Putamen (tissue), 1 donor: Measurements from ENCODE around the gene IGFALS.

ENCODE experiments used
- DNase-seq: peaks from one replicate; pipeline ENCODE4 v3.0.0-alpha.2; 2016; ENCODE audit warnings: low spot score

Gene IGFALS

GRCh38 chr16:1790261-1790610, 3.3 kb downstream of the IGFALS start:
- DNase-seq: no peak

GRCh38 chr16:1789643-1790045, 3.9 kb downstream of the IGFALS start:
- DNase-seq: no peak

- no peak for DNase-seq
These were observed 4.8 kb downstream of the IGFALS start for GRCh38 chr16:1788708-1789100.

- no peak for DNase-seq
These were observed 5.3 kb downstream of the IGFALS start for GRCh38 chr16:1788095-1788707.

- no peak for DNase-seq
These were observed 6.0 kb downstream of the IGFALS start for GRCh38 chr16:1787322-1788094.

GRCh38 chr16:1787056-1787321, 6.5 kb downstream of the IGFALS start:
- DNase-seq: no peak

- no peak for DNase-seq
These were observed 7.1 kb downstream of the IGFALS start for GRCh38 chr16:1786242-1787055.

GRCh38 chr16:1785846-1786170, 7.7 kb downstream of the IGFALS start:
- DNase-seq: no peak

- no peak for DNase-seq
These were observed 8.3 kb downstream of the IGFALS start for GRCh38 chr16:1784977-1785845.

GRCh38 chr16:1782408-1783264, 10.9 kb downstream of the IGFALS start, which contains the start of the genes NUBP2 and SPSB3:
Gene NUBP2 (plus strand): TSS chr16:1782960. CDS start chr16:1783021, 61 bp downstream.
Gene SPSB3 (minus strand): TSS chr16:1782571. CDS start chr16:1781483, 1,088 bp downstream.
- peak; percentile 100 for DNase-seq

GRCh38 chr16:1781758-1782407, 11.6 kb downstream of the IGFALS start:
- no peak for DNase-seq

GRCh38 chr16:1781254-1781653, 12.3 kb downstream of the IGFALS start:
- no peak for DNase-seq

- no peak for DNase-seq
These were observed 12.8 kb downstream of the IGFALS start for GRCh38 chr16:1780677-1781072.

GRCh38 chr16:1779741-1780676, 13.5 kb downstream of the IGFALS start:
- DNase-seq: no peak

GRCh38 chr16:1779234-1779701, 14.2 kb downstream of the IGFALS start:
- no peak for DNase-seq

- DNase-seq: no peak
These were observed 15.0 kb downstream of the IGFALS start for GRCh38 chr16:1778200-1779179.

- no peak for DNase-seq
These were observed 15.9 kb downstream of the IGFALS start for GRCh38 chr16:1777375-1778199.
